DND-41 (cell line): Measurements from ENCODE around the gene ERI2.
"Not testable (repeated sequence)": the region's sequence is repeated elsewhere in the genome, so short reads cannot be mapped to it uniquely, and the experiment has no call there.

Experiments
- ATAC-seq: fragments of 200-7000 bp; cut with Tn5 transposase; 3 replicates; pipeline ENCODE4 v1.9.1; 2021; ENCODE audit warnings: low read depth; ENCODE audit not compliant: insufficient read depth
- DNase-seq: peaks from one replicate; pipeline ENCODE4 v3.0.0-alpha.2; 2020
- H2AFZ ChIP-seq: 2 replicates; pipeline ENCODE4 v1.6.0; 2012; ENCODE audit warnings: low read depth, low read length
- H3K27ac ChIP-seq: 2 replicates; pipeline ENCODE4 v1.5.1; 2012; ENCODE audit warnings: low read length, inconsistent platforms
- H3K27me3 ChIP-seq: fragments of 200-600 bp; sonication (generic); 2 replicates; pipeline ENCODE4 v1.6.0; 2012; ENCODE audit warnings: low read length, mild to moderate bottlenecking, inconsistent platforms; ENCODE audit not compliant: insufficient read depth, poor library complexity
- H3K36me3 ChIP-seq: 2 replicates; pipeline ENCODE4 v1.5.1; 2012; ENCODE audit warnings: low read length, inconsistent platforms; ENCODE audit not compliant: insufficient read depth
- H3K4me1 ChIP-seq: 2 replicates; pipeline ENCODE4 v1.5.1; 2012; ENCODE audit warnings: mild to moderate bottlenecking, low read length; ENCODE audit not compliant: insufficient read depth
- H3K4me2 ChIP-seq: 2 replicates; pipeline ENCODE4 v1.6.0; 2012; ENCODE audit warnings: mild to moderate bottlenecking, moderate library complexity, low read length, inconsistent platforms; ENCODE audit not compliant: insufficient read depth
- H3K4me3 ChIP-seq, 2 experiments: fragments of 200-600 bp in 1 of 2; shearing (Covaris generic) in 1 of 2; 2 replicates each; pipeline ENCODE4 v1.5.1; 2012 to 2016; ENCODE audit warnings: inconsistent platforms in 2 of 2, low read length in 2 of 2, mild to moderate bottlenecking in 2 of 2, low read depth in 1 of 2, moderate library complexity in 1 of 2
- H3K79me2 ChIP-seq: 2 replicates; pipeline ENCODE4 v1.6.0; 2012; ENCODE audit warnings: low read length, inconsistent platforms; ENCODE audit not compliant: insufficient read depth
- H3K9ac ChIP-seq: 2 replicates; pipeline ENCODE4 v1.6.0; 2012; ENCODE audit warnings: low read depth, mild to moderate bottlenecking, inconsistent platforms, low read length, moderate library complexity
- H3K9me3 ChIP-seq: 2 replicates; pipeline ENCODE4 v1.5.1; 2012; ENCODE audit warnings: low read length, moderate library complexity, mild to moderate bottlenecking, inconsistent platforms; ENCODE audit not compliant: insufficient read depth, severe bottlenecking
- H4K20me1 ChIP-seq: 2 replicates; pipeline ENCODE4 v1.6.0; 2012; ENCODE audit warnings: low read length; ENCODE audit not compliant: insufficient read depth
- CTCF ChIP-seq: IDR thresholded peaks from 2 replicates; pipeline ENCODE4 v1.5.1; 2012; ENCODE audit warnings: borderline replicate concordance, low read length, moderate library complexity, mild to moderate bottlenecking; ENCODE audit not compliant: poor library complexity, severe bottlenecking; ENCODE audit errors: extremely low read depth
- EZH2 ChIP-seq: IDR thresholded peaks from 3 replicates; pipeline ENCODE4 v1.6.1; 2012; ENCODE audit warnings: borderline replicate concordance, low read depth, mild to moderate bottlenecking, moderate library complexity, low read length, inconsistent platforms; ENCODE audit not compliant: severe bottlenecking

ERI2 gene

GRCh38 chr16:20762404-20763123, 43.7 kb downstream of the ERI2 start:
- Histone ChIP-seq H3K27ac (no peak overlapping the region), H3K27me3 (no peaks in the 10 kb centered on the region), H3K4me1 (peaks cover 22% of the 10 kb centered on the region), H3K9me3 (no peaks in the 10 kb centered on the region), H2AFZ (no peak overlapping the region), H3K36me3 (no peaks in the 10 kb centered on the region), H3K79me2 (no peaks in the 10 kb centered on the region), H3K4me3 (no peak overlapping the region), H3K4me2 (no peak overlapping the region), H3K9ac (no peak overlapping the region), H4K20me1 (no peaks in the 10 kb centered on the region)
- no peak for TF ChIP-seq CTCF
- no peak for TF ChIP-seq EZH2
- DNase-seq (no peak), ATAC-seq (no peak)

GRCh38 chr16:20761175-20761574, 45.1 kb downstream of the ERI2 start:
- Histone ChIP-seq H3K79me2 (no peaks in the 10 kb centered on the region), H3K9ac (no peak overlapping the region), H3K4me2 (no peak overlapping the region), H3K27me3 (no peaks in the 10 kb centered on the region), H2AFZ (no peak overlapping the region), H3K27ac (no peak overlapping the region), H3K4me1 (peaks cover 22% of the 10 kb centered on the region), H3K9me3 (no peaks in the 10 kb centered on the region), H3K36me3 (no peaks in the 10 kb centered on the region), H4K20me1 (no peaks in the 10 kb centered on the region), H3K4me3 (no peak overlapping the region)
- DNase-seq (no peak), ATAC-seq (no peak)
- TF ChIP-seq EZH2 (no peak), CTCF (no peak)

GRCh38 chr16:20760346-20760745, 45.9 kb downstream of the ERI2 start:
- H3K9ac ChIP-seq, result no peak overlapping the region
- DNase-seq (no peak), ATAC-seq (no peak)
- no peak overlapping the region for H3K4me3 ChIP-seq
- H4K20me1 ChIP-seq, result no peaks in the 10 kb centered on the region
- H3K27me3 ChIP-seq, result no peaks in the 10 kb centered on the region
- H2AFZ ChIP-seq, result no peak overlapping the region
- no peaks in the 10 kb centered on the region for H3K79me2 ChIP-seq
- no peak overlapping the region for H3K27ac ChIP-seq
- TF ChIP-seq CTCF (no peak), EZH2 (no peak)
- H3K4me2 ChIP-seq, result no peak overlapping the region
- H3K9me3 ChIP-seq, result no peaks in the 10 kb centered on the region
- H3K36me3 ChIP-seq, result no peaks in the 10 kb centered on the region
- peaks cover 22% of the 10 kb centered on the region for H3K4me1 ChIP-seq

GRCh38 chr16:20755799-20756198, 50.5 kb downstream of the ERI2 start:
- DNase-seq, H2AFZ ChIP-seq, H3K9me3 ChIP-seq, ATAC-seq, H3K4me2 ChIP-seq, H3K9ac ChIP-seq, H3K4me1 ChIP-seq, H3K27me3 ChIP-seq, H3K4me3 ChIP-seq, H3K79me2 ChIP-seq, H4K20me1 ChIP-seq, H3K36me3 ChIP-seq, H3K27ac ChIP-seq: not testable (repeated sequence)
